ENCODE data around the gene PRDM10.

The PRDM10 gene

DNA sequence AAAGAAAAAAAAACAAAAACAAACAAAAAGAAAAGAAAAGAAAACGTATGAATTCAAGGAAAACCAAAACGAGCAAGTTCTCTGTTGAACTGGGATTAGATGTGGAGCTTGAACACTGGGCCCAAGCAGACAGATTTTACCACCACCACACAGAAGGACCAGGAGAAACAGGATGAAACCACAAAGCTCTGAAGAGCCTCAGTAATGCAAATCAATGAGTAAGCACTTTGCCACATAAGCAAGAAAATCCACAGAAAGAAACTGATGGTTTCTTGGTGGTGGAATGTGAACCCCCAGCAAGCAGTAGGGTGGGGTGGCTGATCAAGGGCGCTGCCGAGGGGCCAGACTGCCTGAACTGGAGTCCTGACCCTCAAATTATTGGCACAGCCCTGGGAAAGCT lies 56.4 kb downstream of the PRDM10 start:
- DNase-seq = no peak

- no peak for DNase-seq
Measured at GRCh38 chr11:129945373-129945772, 57.3 kb downstream of the PRDM10 start.

DNA sequence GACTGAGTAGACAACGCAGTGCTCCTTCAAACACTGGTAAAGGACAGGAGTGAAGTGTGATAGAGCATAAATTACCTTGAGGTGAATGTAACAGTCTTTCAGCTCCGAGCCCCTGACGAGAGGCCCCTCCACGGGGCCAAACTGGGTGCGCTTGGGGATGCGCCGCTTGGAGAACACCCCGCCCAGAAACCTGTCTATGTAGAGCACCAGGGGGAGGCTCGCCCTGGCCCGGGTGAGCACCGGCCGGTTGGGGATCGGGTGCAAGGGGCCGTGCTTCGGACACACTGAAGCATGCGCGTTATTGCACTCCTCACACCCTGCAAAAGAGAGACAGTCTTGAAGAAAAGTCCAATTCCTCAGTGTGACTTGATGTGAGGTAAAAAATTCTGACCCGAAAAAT lies 57.9 kb downstream of the PRDM10 start:
- no peak for DNase-seq

- DNase-seq = no peak
Measured at GRCh38 chr11:129943036-129943435, 59.6 kb downstream of the PRDM10 start.

DNA sequence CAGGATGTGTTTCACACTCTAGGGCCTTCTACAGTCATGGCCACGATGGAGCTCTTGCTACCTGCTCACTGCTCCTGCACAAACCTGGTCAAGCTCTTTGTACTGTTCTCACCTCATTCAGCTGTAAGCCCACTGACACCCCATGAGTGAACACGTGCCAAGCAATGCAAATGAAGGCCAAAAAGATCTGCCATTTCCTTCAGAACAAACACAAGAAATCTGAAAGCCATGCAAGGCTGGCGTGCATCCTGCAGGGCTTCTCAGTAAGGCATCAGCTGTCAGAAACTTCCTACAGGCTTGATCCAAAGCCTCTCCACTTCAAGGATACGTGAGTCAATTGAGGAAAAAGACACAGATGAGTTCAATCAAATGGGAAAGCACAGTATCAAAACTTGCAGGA lies 63.1 kb downstream of the PRDM10 start:
- no peak for DNase-seq

DNA sequence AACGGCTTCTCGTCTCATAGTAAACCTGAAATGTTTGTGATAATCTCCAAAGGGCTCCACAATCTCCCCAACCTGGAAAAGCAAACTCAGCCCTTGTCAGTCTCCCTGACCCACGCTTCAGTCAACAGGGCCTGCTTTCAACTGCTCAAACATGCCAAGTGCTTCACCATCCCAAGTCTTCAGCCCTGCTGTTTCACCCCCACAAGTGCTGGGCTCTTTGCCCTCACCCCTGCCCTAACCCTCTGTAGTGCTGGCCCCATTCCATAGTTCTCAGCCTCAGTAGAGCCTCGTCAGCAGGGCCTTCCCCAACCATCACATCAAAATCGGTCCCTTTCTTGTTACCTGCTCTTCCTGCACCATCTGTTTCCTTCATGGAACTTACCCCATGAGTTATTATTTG lies 63.9 kb downstream of the PRDM10 start:
- no peak for DNase-seq

GRCh38 chr11:129937592-129938238 lies 64.9 kb downstream of the PRDM10 start:
- DNase-seq = no peak

DNA sequence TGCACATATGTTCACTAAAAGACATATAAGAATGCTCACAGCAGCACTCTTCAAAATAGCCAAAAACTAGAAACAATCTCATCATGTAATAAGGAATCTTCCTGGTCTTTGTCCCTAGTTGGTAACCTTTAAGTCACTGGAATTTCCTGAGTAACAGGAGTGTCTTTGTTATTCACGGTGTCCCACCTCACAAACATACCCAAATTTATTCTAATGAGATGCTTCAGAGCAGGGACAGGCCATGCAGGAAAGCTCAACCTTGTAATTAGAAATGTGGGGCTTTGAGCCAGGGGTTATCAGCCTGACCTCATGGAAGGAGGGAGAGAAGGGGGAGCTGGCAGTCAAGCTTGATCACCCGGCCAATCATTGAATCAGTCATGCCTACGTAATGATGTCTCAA lies 66.9 kb downstream of the PRDM10 start:
- DNase-seq = no peak

- DNase-seq = no peak
Measured at GRCh38 chr11:129933891-129934290, 68.7 kb downstream of the PRDM10 start.

- no peak for DNase-seq
Measured at GRCh38 chr11:129933262-129933661, 69.4 kb downstream of the PRDM10 start.

GRCh38 chr11:129932381-129933067 lies 70.1 kb downstream of the PRDM10 start:
- DNase-seq = no peak

DNA sequence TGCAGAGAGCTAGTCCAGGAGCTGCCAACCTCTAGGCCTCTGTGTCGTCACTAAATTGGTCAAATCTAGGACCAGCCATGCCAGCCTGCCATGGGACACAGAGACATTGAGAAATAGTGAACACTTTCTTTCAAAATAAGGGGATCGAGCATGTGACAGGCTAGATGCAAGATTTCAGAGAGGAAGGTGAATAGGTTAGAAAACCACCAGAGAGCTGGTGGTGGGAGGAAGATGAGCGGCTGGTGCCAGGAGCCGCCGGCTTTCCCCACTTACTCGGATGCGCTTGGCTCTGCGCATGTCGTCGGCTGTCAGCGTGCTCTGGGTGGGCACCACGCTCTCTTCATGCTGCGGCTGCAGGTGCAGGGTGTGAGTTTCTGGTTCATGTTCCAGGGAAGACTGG lies 71.9 kb downstream of the PRDM10 start:
- DNase-seq = no peak

GRCh38 chr11:129930296-129930695 lies 72.3 kb downstream of the PRDM10 start:
- no peak for DNase-seq

- no peak for DNase-seq
Measured at GRCh38 chr11:129929721-129930120, 72.9 kb downstream of the PRDM10 start.

GRCh38 chr11:129928923-129929692 lies 73.5 kb downstream of the PRDM10 start:
- no peak for DNase-seq

- DNase-seq = no peak
Measured at GRCh38 chr11:129922674-129923073, 80.0 kb downstream of the PRDM10 start.

DNA sequence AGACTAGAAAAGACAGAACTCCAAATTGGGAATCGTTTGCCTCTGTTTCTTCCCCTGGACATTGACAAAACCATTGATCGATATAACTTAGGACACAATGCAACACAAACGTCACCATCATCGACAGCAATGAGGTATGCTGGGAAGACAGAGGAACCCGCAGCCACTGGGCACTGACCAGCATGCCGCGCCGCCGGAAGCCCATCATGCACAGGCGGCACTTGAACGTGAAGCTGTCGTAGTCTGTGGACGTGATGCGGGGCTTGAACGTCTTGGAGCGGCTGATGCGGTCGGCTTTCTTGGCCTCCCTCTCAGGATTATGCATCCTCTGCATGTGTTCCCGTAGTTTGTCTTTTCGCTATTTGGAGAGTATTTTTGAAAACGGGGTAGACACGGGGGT lies 84.3 kb downstream of the PRDM10 start:
- no peak for DNase-seq

DNA sequence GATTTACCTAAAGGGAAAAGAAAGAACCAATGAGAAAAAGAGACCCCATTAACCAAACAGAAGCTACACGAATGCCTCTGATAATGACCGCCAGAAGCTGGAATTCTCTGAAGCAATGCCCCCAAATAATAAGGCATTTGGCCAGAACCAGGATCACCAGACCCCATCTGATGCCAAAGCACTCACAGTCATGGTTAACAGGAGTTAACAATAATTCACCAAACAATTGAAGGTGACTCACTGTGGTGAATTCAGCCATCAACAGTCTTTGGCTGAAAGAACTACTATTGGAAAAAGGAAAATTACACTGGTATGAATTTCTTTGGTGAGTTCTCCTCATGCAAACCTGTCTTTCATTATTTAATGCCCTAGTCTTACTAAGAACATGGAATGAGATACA lies 85.4 kb downstream of the PRDM10 start:
- no peak for DNase-seq

- no peak for DNase-seq
Measured at GRCh38 chr11:129911298-129911697, 91.3 kb downstream of the PRDM10 start.

- DNase-seq = no peak
Measured at GRCh38 chr11:129910360-129910759, 92.3 kb downstream of the PRDM10 start.

- no peak for DNase-seq
Measured at GRCh38 chr11:129905402-129905801, 97.2 kb downstream of the PRDM10 start.

DNA sequence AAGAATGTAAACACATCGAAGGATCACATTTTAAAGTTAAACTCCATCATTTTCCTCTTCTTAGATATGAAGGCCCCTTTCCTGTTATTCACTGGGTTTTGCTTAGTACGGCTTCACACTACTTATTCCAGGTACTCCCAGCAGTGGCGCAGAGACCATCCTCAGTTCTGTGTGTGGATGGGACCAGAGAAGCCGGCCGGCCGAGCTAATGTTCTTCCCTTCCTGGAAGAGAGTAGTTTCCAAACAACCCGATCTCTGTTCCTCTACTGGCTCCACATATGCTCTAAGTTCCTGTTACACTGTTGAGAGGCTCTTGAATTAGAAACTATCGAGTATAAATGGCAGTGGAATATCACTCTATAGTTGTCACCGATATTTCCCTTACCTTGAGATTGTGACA lies 106.6 kb downstream of the PRDM10 start:
- no peak for DNase-seq

Data from right kidney (tissue), 1 donor.